A172 (cell line): ENCODE data around the gene C1orf115. TPM values are rescaled to one million over a fixed set of nuclear protein-coding genes. Genes with fewer than 3 reads are reported as not detected.
A peak's percentile ranks its signal among the peaks of the same experiment; 100 is the strongest.
"Not testable (repeated sequence)": the region's sequence is repeated elsewhere in the genome, so short reads cannot be mapped to it uniquely, and the experiment has no call there.

Experiments used
- DNase-seq: peaks from one replicate; pipeline ENCODE4 v3.0.0-alpha.2; 2015; ENCODE audit warnings: low spot score
- total RNA-seq: library from RNA; depleted of rRNA; stranded (reverse); fragments of >200 nt; shearing (Covaris generic); gene quantifications from 2 replicates; pipeline ENCODE4 v1.2.3, GENCODE V29; 2014

The C1orf115 gene
- total RNA-seq, 1 experiment from 2014 or later = 1.2 TPM

DNA sequence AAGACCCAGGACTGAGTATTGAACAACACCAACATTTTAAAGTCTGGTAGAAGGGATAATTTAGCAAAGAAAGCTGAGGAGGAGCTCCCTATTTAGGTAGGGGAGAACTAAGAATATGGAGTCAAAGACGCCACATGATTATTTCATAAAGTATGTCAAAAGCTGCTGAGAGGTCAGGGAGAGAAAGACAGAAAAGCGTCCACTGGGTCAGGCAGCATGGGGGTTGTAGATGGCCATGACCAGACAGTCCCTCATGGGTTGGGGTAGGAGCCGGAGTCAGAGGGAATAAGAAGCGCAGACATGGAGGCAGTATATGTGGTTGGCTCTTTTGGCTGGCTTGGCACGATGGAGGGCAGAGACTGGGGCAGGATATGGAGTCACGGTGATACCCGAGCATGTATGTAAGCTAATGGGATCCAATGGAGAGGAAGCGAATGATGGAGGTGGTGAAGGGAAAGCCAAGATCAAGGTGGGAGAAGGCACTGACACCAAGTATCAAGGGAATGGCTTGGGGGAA, 4.8 kb downstream of the C1orf115 start:
- no peak for DNase-seq

DNA sequence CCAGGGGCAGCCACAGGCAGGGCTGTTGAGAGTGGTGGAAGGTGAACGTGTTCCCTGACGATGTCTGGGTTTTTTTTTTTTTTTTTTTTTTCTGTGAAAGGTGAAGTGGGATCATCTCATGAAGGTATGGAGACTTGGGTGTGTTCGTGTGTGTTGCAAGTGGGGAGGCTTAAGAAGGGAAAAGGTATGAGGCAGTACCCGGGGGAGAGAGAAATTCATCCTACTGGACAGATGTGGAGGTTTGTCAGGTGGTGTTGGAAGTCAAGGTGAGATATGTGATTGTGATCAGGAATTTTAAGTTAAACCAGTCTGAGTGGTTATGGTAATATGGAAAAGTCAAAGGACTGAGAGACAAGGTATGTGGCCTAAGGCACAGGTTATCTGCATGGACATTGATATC, 5.3 kb downstream of the C1orf115 start:
- no peak for DNase-seq

DNA sequence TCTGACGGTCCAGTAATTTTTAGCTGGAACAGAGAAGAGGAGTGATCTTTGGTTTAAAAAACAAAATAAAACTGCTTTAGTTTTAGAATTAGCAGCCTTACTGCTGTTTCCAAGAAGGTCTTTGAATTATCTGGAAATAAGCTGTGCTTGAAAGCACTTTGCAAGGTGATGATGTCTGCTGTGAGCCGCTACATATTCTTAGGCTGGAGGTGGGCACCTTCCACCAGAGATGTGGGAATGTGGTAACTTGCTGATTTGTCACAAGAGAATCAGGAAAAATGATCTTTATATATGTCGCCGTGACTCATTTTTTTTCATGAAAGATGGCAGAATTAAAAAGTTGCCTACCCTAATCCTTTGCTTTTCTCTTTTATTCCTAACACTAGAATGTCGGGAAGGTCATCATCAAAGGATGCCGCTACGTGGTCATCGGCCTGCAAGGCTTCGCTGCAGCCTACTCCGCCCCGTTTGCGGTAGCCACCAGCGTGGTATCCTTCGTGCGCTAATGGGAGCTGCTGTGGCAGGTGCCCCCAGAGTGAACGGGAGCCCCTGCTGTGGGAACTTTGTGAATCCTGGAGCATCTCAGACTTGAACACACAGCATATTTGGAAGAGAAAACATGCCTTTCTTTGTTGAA, 6.2 kb downstream of the C1orf115 start:
- DNase-seq = no peak

DNA sequence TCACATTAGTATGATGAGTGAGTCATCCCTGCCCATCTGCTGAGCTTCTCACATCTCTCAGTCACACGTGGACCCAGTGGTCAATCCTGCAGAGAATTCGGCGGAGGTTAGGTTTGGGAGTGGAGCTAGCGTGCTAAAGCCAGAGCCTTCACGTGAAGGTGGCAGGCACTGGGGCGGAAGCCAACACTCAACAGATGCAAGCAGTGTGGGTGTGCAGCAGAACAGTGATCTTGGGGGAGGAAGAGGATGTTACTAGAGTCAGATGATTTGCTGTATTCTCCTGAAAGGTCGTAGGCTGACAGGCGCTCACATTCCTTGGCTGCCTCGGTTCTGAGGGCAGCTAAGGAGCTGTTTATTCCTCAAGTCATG, 6.7 kb downstream of the C1orf115 start:
- DNase-seq = peak; percentile 26

DNA sequence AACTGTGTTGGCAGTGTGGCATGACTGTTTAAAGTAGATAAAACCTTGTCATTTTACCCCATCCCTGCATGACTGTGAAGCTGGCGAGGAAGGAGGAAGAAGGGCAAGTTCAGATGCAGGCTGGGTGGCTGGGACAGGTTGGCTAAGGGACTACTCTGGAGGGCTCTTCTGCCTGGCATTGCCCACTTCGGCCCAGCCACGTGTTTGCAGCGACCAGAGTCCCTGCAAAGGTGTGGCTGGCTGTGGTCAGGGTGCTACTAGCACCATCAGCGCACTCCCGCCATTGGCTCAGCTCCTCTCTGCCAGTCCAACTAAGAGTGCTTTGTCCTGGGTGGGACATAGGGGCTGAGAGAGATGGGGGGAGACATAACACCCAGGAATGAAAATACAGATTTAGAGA, 7.2 kb downstream of the C1orf115 start:
- no peak for DNase-seq

DNA sequence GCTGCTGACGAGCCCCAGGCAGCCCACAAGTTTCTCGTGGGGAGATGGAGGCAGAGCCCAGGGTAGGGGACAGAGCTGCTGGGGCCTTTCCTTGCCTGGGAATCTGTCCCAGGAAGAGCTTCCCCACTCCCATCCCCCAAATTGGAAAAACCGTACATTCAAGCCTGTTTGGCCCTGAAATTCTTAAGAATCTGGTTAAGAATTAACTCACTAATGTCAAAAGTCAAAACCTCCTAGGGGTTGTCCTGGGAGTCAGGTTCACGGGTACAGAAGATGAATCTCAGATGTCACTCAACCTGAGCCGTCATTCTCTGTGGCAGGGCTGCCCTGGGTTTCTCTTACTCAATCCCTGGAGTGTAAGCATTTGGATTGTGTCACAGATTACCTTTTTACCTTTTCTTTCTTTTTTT, 8.4 kb downstream of the C1orf115 start:
- DNase-seq = no peak

DNA sequence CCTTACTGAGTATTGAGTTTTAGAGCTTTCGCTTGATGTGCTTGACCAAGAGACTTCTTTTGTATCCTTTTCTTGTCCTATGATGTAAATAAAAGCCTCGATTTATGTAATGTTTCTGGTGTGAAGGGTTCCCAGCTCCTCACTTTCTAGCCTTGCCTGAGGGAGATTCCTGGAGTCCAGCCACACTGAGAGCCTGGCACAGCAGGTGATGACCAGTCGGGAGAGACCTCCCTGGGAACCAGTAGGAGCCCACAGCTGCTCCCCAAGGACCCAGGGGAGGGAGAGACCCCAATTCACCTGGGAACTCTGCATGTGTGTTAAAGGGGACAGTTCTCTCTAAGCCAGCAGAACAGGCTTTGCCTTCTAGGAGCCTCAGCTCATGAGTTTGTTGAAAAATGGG, 8.9 kb downstream of the C1orf115 start:
- DNase-seq = no peak

DNA sequence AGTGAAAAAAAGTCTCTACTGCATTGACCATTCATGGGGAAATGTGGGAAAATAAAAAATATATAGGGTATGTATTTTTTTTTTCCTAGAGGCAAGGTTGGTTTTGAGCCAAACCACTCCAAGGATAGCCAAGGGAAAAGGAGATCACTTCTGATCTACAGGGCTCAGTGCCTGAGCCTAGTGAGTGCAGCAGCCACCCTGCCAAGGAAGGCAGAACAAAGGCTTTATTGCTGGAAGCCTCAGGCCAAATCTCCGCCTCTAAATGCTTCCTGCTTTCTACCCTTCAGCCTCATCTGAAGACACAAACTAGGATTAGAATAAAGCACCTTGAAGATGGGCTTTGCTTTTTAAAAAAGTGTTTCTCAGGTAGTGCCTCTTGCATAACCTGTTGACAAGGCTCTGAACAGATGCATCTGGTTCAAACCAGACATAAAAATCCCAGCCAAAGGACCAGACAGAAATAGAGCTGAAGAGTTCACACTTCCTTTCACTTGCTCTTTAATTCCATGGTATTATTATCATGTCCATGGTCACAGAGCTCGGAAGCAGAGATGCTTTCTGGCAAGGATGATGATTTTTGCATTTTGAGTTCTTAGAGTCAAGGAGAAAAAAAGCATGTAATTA, 10.5 kb downstream of the C1orf115 start:
- no peak for DNase-seq

DNA sequence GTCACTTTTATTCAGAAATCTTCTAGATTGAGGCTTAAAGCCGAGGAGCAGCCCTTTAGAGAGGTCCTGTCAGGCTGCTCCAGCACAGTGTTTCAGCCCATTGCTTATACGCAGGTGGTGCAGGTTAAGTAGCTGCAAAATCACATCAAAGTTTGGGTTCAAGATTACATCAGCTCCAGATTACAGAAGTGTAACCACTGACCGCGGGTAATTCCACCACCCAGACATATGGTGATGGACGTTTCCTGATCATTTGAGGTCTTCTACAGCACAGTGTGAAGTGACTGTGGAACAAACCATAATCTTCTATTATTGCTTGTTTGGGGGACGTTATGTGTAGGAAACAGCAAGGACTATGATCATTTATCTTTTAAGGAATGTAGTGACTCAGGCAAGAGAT, 11.8 kb downstream of the C1orf115 start:
- DNase-seq = no peak

DNA sequence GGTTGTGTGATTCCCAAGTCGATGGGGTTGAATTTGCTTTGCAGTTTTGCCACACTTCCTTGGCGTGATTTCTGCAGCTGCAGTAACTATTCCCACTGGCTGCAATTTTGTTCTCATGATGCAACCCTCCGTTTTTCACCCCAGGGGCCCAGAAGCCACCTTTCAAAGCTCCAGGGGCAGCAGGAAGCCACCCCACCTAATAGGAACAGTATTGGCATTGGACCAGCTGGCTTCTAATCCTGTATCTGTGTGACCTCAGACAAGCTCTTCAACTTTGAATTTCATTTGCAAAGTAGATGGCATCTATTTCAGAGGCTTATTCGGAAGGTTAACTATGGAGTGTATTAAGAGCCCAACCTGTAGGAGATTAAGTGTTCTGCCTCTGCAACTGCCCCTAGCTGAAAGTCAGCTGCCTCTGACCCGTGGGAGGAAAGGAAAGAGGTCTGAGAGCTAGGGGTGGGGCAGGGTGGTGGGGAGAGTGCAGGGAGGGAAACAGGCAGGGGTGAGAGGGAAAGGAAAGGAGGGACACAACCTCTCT, 12.6 kb downstream of the C1orf115 start:
- no peak for DNase-seq

DNA sequence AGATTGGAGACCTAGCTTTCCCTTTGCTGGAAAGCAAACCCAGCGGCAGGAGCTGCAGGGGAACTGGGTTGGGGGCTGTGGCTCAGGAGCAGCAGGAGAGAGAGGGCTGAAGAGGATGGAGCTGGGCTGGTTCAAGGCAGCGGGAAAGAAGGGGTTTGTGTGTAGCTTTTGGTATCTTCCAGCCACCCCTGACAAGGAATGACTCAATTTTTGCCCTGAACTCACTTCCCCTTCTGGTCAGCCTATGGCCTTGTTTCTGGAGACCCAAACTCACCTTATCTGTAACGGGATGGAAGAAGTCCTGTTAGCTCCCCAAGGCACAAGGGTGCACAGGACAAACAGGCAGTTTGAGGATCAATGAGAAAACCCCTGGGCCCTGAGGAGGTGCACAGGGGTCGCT, 13.1 kb downstream of the C1orf115 start:
- DNase-seq = no peak

DNA sequence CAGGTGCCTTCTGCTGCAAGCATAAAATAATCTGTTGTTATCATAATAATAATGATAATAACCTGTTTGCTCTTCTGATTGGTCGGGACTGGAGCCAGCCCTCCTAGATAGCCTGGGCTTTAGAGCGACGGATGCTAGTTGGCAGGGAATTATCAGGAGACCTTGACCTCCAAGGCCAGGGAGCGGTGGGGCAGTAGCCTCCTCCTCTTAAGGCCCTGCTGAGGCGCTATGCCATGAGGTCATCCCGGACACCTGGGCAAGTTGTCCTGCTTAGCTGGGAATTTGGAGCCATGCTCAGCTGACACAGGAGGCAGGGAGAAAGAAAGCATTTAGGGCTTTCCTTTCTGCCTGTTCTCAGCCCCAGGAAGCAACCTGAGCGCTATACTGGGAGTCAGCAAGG, 15.6 kb downstream of the C1orf115 start:
- no peak for DNase-seq

DNA sequence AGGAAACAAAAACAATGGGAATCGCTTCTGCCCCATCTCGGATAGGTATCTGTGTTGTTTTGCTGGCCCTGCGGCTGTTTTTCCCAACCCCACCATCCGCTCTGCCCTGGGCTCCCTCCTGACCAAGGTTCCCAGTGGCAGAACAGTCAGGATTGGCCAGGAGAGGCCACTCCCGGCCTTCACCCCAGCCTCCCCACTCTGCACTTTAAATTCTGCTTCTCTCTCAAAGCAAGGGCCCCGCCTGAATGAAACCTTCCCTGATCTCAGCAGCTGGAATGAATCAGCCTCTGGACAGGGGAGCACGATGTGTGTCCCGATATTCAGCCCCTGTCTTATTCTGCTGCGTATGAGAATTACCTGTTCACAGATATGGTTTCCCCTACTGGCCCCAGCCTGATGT, 16.3 kb downstream of the C1orf115 start:
- no peak for DNase-seq

DNA sequence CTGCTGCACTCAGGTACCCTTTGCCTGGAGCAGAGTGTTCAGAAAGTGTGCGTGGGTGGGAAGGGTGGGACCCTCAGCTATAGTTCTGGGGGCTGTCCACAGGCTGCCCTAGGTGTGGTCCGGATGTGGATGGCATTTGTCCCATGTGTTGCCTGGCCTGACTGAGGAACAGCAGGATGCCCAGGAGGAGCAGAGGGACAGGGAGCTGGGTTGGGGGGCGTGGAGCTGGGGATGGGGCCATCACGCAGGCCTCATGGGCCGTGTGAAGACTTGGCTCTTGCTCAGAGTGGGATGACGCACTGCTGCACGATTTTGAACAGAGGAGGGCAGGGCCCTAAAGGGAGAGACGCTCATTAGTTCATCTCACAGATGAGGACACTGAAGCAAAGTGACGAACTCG, 17.0 kb downstream of the C1orf115 start:
- DNase-seq = no peak

DNA sequence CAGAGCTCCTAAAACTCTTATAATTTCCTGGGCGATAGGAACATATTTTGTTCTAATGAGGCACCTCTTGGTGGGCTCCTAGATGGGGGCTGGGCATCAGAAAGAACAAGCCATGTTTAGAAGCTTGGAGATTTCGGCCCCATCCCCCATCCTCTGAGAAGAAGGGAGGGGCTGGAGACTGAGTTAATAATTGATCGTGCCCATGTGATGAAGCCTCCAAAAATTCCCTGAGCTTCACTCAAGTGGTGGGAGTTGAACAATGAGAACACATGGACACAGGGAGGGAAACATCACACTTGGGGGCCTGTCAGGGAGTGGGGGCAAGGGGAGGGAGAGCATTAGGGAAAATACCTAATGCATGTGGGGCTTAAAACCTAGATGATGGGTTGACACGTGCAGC, 18.1 kb downstream of the C1orf115 start:
- DNase-seq = no peak

DNA sequence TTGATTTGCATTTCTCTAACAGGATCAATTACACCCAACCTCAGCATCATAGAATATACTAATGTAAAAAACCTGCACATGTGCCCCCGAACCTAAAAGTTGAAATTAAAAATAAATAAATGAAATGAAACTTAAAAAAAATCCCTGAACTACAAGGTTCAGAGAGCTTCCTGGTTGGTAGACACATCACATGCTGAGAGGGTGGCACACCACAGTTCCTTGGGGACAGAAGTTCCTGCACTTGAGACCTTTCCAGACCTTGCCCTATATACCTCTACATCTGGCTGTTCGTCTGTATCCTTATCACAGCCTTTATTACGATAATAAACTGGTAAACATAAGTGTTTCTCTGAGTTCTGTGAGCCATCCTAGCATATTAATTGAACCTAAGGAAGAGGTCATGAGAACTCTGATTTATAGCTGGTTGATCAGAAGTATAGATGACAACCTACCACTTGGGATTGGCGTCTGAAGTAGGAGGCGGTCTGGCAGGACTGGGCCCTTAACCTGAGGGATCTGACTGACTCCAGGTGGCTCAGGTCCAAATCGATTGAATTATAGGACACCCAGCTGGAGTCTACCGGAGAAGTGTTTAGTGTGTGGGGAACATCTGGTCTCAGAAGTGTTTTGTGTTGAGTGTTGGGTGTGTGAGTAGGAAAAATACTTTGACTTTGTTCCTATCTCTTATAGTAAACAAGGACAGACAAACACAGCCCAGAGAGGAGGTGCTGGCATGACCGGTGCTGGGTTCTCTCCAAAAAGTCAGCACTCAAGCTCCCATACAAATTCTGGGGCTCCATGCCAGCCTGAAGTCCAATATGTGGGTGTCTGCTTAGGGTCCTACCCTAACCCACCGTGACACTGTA, 19.0 kb downstream of the C1orf115 start:
- DNase-seq = no peak

DNA sequence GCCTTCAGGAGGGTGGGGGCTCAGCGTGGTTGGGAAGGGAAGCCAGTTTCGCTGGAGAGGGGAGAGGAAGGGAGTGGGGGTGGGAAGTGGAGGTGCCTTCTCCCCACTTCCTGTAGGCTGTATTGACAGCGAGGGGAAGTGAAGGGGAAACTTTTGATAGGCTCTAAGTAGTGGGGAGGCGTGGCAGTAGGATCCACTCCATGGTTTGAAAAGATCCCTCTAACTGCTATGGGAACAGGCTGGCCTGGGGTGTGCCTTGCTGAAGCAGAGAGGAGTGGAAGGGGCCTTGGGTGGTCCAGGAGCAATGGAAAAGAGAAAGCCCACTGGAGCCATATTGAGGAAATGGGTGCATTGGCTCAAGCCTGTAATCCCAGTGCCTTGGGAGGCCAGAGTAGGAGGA, 20.2 kb downstream of the C1orf115 start:
- DNase-seq = no peak

DNA sequence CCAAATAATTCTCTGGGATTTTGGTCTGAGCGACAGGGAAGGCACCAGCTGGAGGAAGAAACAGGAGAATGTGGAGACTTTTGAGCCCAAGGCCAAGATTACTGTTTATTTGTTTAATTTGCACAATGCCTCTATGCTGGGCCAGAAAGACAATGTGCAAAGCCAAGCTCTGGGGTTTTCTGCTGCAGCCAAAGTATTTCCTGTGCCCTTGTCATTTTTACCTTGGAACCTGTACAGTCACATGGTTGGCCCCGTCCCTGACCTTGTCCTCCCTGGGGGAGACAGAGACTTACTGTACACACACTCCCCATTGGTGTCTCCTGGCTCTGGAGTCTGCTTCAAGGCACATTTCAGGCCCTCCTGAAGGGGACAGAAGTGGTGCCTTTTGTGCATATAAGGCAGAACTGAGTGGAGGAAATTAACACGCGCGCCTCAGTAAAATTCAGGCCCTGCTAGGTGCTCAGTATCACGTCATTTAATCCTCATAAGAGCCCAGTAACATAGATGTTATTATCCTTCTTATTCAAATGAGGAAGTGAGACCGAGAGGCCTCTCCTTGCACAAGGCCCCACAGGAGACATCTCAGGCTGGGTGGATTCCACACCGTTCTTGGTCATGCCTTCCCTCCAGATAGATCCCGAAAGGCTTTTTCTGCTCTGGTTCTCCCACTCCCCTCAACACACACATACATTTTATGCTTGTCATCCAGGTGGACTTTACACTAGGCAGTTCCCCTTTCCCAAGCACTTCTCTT, 21.1 kb downstream of the C1orf115 start:
- no peak for DNase-seq

DNA sequence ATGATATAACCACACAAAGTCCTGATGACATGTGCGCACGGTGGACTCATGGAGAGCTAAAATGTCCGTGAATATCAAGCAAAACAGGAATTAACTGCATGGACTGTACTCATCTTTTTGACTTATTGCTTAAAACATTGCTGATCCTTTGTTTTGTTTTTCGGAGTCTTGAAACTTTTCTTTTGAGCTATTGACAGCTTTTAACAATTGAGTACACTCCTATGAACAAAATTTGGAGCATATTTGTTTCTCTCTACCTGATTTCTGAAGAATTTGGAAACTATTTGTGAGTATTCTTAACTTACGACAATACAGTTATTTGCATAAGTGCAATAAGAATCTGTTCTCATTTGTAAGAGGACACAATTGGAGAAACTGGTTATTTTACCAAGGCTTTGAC, 25.8 kb downstream of the C1orf115 start:
- not testable (repeated sequence) for DNase-seq

DNA sequence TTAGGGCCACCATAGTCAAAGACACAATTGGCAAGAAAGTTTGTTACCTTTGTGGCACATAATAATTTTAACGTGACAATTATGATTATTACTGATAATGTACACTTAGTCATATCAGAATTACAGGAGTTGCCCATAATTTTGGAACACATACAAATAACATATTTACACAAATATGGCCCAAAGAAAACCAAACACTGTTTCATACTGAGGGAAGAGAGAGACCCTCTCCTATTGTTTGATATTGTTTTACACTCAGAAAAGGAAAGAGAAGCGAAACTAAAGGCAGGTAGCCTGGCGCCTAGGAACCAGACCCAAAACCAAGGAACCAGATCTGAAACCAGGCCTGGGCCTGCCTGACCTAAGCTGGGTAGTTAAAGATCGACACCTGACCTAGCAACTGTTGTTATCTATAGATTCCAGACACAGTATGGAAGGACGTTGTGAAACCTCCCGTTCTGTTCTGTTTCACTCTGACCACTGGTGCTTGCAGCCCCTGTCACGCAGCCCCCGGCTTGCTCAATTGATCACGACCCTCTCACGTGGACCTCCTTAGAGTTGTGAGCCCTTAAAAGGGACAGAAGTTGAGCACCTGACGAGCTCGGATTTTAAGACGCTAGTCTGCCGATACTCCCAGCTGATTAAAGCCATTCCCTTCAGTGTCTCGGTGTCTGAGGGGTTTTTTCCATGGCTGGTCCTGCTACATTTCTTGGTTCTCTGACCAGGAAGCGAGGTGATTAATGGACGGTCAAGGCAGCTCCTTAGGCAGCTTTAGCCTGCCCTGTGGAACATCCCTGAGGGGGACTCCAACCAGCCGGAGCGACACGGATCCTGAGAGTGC, 27.9 kb downstream of the C1orf115 start:
- no peak for DNase-seq

DNA sequence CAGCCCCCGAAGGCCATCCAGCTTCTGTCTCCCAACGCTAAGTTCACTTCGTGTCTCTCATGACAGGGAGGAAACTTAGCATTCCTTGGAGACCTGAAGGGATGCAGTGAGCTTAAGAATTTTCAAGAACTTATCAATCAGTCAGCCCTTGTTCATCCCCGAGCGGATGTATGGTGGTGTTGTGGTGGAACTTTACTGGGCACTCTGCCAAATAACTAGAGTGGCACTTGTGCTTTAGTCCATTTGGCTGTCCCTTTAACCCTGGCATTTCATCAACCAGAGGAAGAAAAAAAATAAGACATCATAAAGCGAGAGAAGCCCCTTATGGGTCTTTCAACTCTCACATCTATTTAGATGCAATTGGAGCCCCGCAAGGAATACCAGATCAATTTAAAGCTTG, 31.1 kb downstream of the C1orf115 start:
- DNase-seq = not testable (repeated sequence)
